ENCODE data around the gene ICOS.
"Not testable (repeated sequence)": the region's sequence is repeated elsewhere in the genome, so short reads cannot be mapped to it uniquely, and the experiment has no call there.

Gene ICOS

DNA sequence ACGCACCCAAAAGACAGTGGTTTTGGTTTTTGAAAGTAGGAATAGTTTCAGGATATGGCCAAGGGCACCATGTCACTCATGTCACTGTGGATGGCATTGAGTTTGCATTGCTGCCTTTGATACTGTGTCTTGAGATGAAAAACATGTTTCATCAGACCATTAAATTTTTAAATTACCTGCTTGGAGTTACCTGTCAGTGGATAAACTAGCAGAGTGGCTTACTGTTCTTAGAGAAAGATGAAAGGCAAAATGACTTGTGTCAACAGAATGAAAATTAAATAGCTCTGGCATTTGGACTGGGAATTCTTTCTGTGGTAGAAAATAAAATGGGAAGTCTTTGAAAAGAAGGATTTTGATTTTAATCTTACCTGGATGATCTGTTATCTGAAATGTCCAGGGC lies 386 bp downstream of the ICOS start:
- no peak for TF ChIP-seq ZNF274 (IDR thresholded peaks at IDR 0.05; ENCODE audit: low read depth, low read length)
- no peak overlapping the region for H3K4me3 ChIP-seq (ENCODE audit: low read length)

- no peak overlapping the region for H3K4me3 ChIP-seq (ENCODE audit: low read length)
- no peak for TF ChIP-seq ZNF274 (IDR thresholded peaks at IDR 0.05; ENCODE audit: low read depth, low read length)
Observed at GRCh38 chr2:203937788-203938187, 1.2 kb downstream of the ICOS start.

GRCh38 chr2:203940039-203940438 lies 3.5 kb downstream of the ICOS start:
- H3K4me3 ChIP-seq (ENCODE audit: low read length): no peak overlapping the region
- no peak for TF ChIP-seq ZNF274 (IDR thresholded peaks at IDR 0.05; ENCODE audit: low read depth, low read length)

- not testable (repeated sequence) for H3K4me3 ChIP-seq (ENCODE audit: low read length)
Observed at GRCh38 chr2:203943493-203944382, 7.2 kb downstream of the ICOS start.

- no peak for TF ChIP-seq ZNF274 (IDR thresholded peaks at IDR 0.05; ENCODE audit: low read depth, low read length)
Observed at GRCh38 chr2:203948733-203949132, 12.2 kb downstream of the ICOS start.

DNA sequence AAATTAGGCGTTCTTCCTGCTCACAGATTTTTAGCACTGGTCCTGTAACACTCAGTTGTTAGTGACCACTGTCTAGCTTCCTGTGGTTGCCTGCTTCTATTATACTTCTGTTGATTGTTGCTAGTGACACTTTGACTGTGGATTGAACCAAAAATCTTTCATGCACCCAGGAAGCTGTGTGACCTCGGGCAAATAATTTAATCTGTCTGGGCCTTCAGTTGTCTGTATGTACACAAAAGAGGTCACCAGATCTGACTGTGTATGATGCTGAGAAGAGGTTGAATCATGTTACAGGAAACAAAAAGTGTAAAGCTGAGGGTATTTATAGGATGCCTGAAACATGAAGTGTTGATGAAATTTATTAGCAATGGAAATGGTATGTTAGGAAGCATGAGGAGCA lies 12.7 kb downstream of the ICOS start:
- H3K4me3 ChIP-seq (ENCODE audit: low read length): no peak overlapping the region

More at GRCh38 chr2:203948733-203949132, 12.2 kb downstream of the ICOS start:
- no peak overlapping the region for H3K4me3 ChIP-seq (ENCODE audit: low read length)

DNA sequence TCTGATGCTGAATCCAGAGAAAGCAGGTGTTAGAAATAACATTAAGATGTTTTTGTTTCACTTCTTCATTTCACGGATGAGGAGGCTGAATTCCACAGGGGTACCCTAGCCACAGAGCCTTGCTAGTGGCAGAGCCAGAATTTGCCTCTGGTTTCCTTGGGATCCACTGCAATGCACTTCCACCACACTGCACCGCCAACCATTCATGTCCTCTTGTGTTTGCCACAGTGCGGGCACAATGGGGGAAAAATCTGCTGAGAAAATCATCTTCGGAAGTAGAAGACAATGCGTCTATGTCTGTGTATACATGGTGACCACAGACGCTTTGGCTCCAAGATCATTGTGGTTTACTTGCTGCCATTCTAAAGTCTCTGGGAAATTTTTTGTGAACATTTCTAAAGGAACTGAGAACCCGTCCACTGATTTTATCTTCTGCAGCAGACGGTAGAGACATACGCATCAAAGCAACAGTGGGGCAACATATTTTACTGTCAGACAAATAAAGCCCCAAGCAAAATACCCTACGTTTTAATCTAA lies 14.9 kb downstream of the ICOS start:
- no peak for TF ChIP-seq ZNF274 (IDR thresholded peaks at IDR 0.05; ENCODE audit: low read depth, low read length)

More for the DNA sequence above, 12.7 kb downstream of the ICOS start:
- no peak for TF ChIP-seq ZNF274 (IDR thresholded peaks at IDR 0.05; ENCODE audit: low read depth, low read length)

DNA sequence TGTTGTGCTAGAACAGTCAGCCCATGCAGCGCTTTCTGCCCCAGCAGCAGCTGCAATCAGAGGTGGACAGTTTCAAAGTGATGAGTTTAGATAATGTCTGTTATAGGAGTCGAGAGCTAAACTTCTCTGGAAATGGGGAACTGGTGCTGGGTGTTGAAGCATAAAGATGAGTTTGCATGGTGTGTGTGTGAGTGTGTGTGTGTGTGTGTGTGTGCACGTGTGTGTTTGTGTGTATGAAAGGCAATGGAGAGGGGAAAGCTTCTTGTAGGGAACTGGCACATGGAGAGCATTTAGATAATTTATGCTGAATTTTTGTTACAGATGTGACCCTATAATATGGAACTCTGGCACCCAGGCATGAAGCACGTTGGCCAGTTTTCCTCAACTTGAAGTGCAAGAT lies 22.7 kb downstream of the ICOS start:
- H3K4me3 ChIP-seq (ENCODE audit: low read length): no peak overlapping the region
- no peak for TF ChIP-seq ZNF274 (IDR thresholded peaks at IDR 0.05; ENCODE audit: low read depth, low read length)

More for the DNA sequence above, 14.9 kb downstream of the ICOS start:
- H3K4me3 ChIP-seq (ENCODE audit: low read length): no peak overlapping the region; the same call in 1 of the 2 replicates

- H3K4me3 ChIP-seq (ENCODE audit: low read length): no peak overlapping the region
- TF ChIP-seq ZNF274 (IDR thresholded peaks at IDR 0.05; ENCODE audit: low read depth, low read length): no peak
Observed at GRCh38 chr2:203959672-203960071, 23.1 kb downstream of the ICOS start.

DNA sequence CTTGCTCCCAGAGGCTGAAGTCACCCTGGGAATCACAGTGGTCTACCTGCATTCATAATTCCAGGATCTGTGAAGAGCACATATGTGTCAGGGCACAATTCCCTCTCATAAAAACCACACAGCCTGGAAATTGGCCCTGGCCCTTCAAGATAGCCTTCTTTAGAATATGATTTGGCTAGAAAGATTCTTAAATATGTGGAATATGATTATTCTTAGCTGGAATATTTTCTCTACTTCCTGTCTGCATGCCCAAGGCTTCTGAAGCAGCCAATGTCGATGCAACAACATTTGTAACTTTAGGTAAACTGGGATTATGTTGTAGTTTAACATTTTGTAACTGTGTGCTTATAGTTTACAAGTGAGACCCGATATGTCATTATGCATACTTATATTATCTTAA lies 24.2 kb downstream of the ICOS start:
- no peak overlapping the region for H3K4me3 ChIP-seq (ENCODE audit: low read length)
- TF ChIP-seq ZNF274 (IDR thresholded peaks at IDR 0.05; ENCODE audit: low read depth, low read length): no peak

- not testable (repeated sequence) for H3K4me3 ChIP-seq (ENCODE audit: low read length)
Observed at GRCh38 chr2:203965190-203965589, 28.6 kb downstream of the ICOS start.

DNA sequence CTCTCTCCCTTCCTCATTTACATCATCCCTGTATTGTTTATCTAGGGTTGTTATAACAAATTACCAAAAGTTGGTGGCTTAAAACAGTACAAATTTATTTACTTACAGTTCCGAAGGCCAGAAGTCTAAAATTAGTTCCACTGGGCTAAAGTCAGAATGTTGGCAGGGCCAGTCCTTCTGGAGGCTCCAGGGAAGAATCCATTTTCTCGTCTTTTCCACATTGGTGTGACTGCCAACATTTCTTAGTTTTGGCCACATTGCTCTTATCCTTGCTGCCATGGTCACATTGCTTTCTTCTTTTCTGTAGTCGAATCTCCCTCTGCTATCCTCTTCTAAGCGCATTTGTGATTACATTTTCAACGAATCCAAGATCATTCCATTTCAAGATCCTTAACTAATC lies 34.7 kb downstream of the ICOS start:
- no peak for TF ChIP-seq ZNF274 (IDR thresholded peaks at IDR 0.05; ENCODE audit: low read depth, low read length)
- no peak overlapping the region for H3K4me3 ChIP-seq (ENCODE audit: low read length)

GRCh38 chr2:203972066-203972465 lies 35.5 kb downstream of the ICOS start:
- TF ChIP-seq ZNF274 (IDR thresholded peaks at IDR 0.05; ENCODE audit: low read depth, low read length): no peak
- H3K4me3 ChIP-seq (ENCODE audit: low read length): no peak overlapping the region

DNA sequence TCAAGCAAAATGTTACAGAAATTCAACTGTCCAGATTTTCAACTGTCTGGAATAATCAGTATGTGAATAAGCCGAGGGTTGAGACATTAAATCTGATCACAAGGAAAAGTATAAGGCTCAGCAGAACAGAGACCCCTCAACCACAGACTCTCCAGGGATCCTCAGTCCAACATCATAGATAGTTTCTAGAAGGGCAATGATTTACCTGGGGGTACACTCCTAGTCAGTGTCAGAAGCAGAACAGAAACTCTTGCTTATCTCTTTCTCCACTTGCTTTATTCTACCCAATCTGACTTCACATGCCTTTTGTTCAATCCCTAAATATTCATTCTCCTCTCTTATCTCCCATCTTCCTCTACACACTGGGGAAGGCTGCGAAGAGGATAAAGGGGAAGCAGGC lies 36.4 kb downstream of the ICOS start:
- H3K4me3 ChIP-seq (ENCODE audit: low read length): no peak overlapping the region
- TF ChIP-seq ZNF274 (IDR thresholded peaks at IDR 0.05; ENCODE audit: low read depth, low read length): no peak

GRCh38 chr2:203973676-203974075 lies 37.1 kb downstream of the ICOS start:
- TF ChIP-seq ZNF274 (IDR thresholded peaks at IDR 0.05; ENCODE audit: low read depth, low read length): no peak
- H3K4me3 ChIP-seq (ENCODE audit: low read length): no peak overlapping the region
